K562 (cell line): ENCODE results near the gene SLAIN2.

ENCODE experiments used
- JUN ChIP-seq, 2 experiments: sonication (generic) in 1 of 2; formaldehyde crosslinking in 1 of 2; IDR thresholded peaks; 2 replicates each; pipeline versions ENCODE4 v1.6.1 to v1.8.0; 2012 to 2022; ENCODE audit warnings: borderline replicate concordance in 2 of 2, mild to moderate bottlenecking in 2 of 2, improper control_type of control experiment in 1 of 2, low read depth in 1 of 2, low read length in 1 of 2, missing genetic modification reagents in 1 of 2
- POLR2A ChIP-seq: fragments of 450-650 bp; conservative IDR thresholded peaks from 2 replicates; pipeline ENCODE4 v1.6.1; 2016
- RHOXF2B ChIP-seq: fragments of 250-450 bp; sonication (Bioruptor Pico); conservative IDR thresholded peaks from 2 replicates; pipeline ENCODE4 v1.5.1; 2021
- SETDB1 ChIP-seq: IDR thresholded peaks from one replicate; pipeline ENCODE4 v1.6.1; 2012; ENCODE audit warnings: low read length, control low read depth, inconsistent platforms
- ZNF175 ChIP-seq: fragments of 200-800 bp; sonication (Bioruptor generic); IDR thresholded peaks from 2 replicates; pipeline ENCODE4 v1.6.1; 2016; ENCODE audit warnings: low read depth, mild to moderate bottlenecking, missing genetic modification characterization, missing compliant biosample characterization
- TF ChIP-seq, protein P1 (sequence below): fragments of 250-450 bp; sonication (Bioruptor Pico); IDR thresholded peaks from 2 replicates; pipeline ENCODE4 v1.5.0; 2021; ENCODE audit warnings: mild to moderate bottlenecking, moderate library complexity
- TF ChIP-seq, protein P2 (sequence below), 3 experiments: IDR thresholded peaks in 2 of 3; conservative IDR thresholded peaks in 1 of 3; 2 replicates each; pipeline ENCODE4 v1.5.1; 2011 to 2012; ENCODE audit warnings: low read length in 3 of 3, mild to moderate bottlenecking in 3 of 3, control low read depth in 2 of 3, improper control_type of control experiment in 1 of 3, inconsistent platforms in 1 of 3, low read depth in 1 of 3, mixed read lengths in 1 of 3, moderate library complexity in 1 of 3; ENCODE audit not compliant: insufficient read depth in 2 of 3

DNA sequence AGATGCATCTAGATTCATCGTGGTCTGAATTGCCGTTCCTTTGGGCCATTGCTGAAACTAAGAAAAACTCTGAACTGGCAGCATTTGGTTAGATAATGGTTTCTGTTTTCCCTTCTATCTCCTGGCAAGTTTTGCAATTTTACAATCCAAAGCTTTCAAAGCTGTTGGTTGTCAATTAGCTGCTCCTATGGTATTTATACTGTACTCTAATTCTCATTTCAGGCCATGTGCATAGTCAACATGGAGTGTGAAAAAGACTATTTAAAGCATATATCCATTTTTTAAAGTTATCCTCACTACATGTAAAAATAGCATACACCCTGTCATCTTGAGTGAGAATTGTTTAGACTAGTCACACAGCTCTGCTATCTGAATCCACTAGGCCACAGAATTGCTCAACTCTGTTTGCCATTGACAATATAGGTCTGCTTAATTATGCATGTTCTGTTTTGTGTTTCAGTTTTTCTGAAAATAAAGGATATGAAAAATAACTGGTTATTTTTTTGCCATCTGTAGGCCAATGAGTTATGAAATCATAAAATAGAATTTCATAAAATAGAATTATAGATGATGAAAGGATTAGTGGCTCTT is 44.0 kb upstream of the SLAIN2 start:
- TF ChIP-seq RHOXF2B (CRISPR knock-in tag) (no peak), SETDB1 (no peak), POLR2A (no peak), JUN (IDR thresholded peaks at IDR 0.05; ENCODE audit: borderline replicate concordance, low read depth, low read length) (no peak), JUN (CRISPR knock-in tag; IDR thresholded peaks at IDR 0.05; ENCODE audit: borderline replicate concordance) (no peak), ZNF175 (CRISPR knock-in tag) (no peak)
- TF ChIP-seq, protein P1, sequence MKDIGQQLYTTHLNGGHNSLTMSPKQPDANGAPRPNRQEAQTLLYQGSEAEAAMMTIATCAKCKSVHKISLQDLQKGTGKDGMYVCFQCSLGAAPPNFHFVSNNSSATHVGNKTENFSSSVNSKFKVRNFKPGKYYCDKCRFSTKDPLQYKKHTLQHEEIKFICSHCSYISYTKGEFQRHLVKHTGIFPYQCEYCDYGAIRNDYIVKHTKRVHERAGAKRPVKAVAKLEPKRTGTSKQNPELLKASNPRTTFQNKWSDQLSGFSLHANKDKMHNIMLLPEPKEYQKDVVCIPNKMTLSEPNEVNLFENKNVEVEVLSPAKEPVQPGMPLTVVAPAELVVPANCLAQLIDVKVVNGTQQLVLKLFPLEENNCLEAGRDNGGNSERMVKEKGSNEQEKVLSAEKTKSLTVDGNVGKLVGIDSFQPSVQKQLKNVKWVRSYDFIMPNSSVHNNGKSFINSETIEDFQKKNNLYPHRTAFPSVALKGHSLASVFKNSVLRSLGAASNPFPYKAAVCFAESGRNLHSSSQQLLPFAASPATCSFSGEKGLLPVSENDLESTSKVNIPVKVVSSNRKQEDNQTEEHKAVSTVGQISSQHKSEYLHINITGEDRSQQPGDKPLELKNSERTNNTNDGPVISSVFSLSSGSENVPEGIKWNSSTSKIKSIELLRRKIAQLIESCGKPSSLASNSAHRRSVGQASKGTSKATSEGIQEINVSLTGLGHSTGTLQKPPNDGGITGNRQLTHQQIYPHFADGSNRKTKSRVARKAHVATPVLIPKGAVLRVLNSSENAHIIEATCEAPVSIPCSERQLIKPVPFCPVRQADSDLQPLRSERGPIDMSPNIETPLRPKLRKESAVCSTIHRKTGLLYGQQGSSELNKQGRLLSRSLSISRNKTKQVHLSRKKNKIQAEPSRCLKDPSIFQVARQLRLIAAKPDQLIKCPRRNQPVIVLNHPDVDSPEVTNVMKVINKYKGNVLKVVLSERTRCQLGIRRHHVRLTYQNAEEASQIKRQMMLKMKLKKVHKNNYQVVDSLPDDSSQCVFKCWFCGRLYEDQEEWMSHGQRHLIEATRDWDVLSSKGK = no peak
- TF ChIP-seq, protein P2, sequence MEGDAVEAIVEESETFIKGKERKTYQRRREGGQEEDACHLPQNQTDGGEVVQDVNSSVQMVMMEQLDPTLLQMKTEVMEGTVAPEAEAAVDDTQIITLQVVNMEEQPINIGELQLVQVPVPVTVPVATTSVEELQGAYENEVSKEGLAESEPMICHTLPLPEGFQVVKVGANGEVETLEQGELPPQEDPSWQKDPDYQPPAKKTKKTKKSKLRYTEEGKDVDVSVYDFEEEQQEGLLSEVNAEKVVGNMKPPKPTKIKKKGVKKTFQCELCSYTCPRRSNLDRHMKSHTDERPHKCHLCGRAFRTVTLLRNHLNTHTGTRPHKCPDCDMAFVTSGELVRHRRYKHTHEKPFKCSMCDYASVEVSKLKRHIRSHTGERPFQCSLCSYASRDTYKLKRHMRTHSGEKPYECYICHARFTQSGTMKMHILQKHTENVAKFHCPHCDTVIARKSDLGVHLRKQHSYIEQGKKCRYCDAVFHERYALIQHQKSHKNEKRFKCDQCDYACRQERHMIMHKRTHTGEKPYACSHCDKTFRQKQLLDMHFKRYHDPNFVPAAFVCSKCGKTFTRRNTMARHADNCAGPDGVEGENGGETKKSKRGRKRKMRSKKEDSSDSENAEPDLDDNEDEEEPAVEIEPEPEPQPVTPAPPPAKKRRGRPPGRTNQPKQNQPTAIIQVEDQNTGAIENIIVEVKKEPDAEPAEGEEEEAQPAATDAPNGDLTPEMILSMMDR (IDR thresholded peaks at IDR 0.05 in 2 of 3, conservative IDR thresholded peaks at IDR 0.05 in 1 of 3; ENCODE audit: insufficient read depth in 2 of 3, low read depth in 1 of 3, low read length in 3 of 3) = no peak
